NCI-H146 treated with DMSO at 0.1 percent for 48 hours (cell line): ENCODE data around the gene PRKAR1B.
A peak's percentile ranks its signal among the peaks of the same experiment; 100 is the strongest.
"Not testable (repeated sequence)": the region's sequence is repeated elsewhere in the genome, so short reads cannot be mapped to it uniquely, and the experiment has no call there.

Experiments used
- DNase-seq: peaks from one replicate; lab custom pipeline; 2025; ENCODE audit not compliant: unreplicated experiment; lab: John Stamatoyannopoulos, UW

Gene PRKAR1B

GRCh38 chr7:651032-651728, 75.9 kb downstream of the PRKAR1B start:
- no peak for DNase-seq

DNA sequence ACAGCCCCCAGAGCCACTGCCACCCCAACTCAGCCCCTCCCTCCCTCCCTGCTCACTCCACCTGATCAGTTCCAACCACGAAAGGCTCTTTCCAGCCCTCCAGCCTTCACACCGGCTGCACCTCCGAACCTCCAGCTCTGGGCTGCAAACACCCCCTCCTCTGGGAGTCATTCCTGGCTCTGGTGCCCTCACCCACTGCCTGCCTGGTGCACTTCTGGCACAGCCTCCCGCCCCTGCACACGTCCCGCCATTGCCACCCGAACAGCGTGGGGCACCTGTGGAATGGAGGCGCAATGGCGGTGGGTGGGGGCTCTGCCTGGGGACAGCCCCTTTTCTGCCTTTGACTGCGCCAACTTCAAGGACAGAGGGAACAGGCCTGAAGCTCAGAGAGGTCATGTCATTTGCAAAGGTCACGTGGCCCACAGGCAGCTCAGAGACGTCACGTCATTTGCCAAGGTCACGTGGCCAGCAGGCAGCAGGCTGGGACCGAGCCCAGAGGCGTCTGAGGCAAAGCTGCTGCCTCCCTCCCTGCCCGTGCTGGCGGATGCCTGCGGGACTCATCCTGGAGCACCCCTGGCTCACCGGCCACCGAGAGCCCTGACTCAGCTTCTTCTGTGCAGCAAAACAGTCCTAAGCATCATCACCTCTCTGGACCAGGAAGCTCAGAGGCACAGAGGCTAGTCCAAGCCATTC, 76.6 kb downstream of the PRKAR1B start:
- DNase-seq = no peak

DNA sequence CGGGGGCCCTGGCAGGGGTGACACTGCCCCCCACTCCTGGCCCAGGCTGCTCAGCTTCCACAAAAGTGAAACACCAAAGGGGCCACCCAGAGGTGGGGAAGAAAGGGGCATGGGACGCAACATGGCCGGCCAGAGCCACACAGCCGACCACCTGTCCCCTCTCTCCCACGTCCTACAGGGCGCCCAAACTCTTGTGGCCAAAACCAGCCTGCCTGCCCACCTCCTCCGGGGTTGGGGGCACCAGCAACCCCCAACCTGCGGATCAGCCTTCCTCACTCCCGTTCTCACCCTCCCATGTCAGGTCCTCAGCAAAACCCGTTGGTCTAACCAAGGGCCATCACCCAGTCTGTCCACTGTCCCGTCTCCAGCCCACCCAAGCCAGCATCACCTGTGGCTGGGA, 80.1 kb downstream of the PRKAR1B start:
- no peak for DNase-seq

DNA sequence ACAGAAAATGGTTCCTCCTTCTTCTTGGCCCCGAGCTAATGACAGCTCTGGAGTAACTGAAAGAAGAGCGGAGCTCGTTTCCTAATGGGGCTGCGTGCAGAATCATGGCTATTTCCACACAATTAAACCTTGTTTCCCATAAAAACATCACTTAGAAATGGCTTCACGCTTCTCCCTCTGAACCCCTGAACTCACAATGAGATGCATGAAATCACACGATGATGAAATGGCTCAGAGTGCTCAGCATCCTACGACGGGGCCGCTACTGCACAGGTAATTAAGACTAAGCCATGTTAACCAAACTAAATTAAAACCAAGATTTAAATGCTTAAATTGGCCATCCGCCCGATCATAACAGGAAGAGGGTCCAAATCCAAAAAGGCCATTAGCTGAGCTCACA, 80.6 kb downstream of the PRKAR1B start:
- no peak for DNase-seq

DNA sequence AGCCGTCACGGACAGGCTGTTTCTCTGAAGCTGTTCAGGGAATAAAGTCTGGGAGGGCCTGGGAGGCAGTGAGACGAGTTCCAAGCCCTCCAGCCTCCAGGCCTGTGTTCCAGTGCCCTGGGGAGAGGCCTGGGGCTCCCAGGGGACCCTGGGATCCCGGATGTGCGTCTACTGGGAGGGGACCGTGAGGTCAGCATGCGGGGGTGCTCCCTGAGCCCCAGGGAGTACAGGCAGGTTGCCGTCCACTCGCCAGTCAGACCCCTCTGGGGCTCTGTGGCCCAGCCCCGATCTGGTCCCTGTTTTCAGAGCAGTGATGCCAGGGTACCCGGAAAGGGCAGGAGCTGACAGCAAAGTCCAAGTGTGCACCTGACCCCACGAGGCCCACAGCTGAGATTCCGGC, 81.5 kb downstream of the PRKAR1B start:
- DNase-seq = no peak

DNA sequence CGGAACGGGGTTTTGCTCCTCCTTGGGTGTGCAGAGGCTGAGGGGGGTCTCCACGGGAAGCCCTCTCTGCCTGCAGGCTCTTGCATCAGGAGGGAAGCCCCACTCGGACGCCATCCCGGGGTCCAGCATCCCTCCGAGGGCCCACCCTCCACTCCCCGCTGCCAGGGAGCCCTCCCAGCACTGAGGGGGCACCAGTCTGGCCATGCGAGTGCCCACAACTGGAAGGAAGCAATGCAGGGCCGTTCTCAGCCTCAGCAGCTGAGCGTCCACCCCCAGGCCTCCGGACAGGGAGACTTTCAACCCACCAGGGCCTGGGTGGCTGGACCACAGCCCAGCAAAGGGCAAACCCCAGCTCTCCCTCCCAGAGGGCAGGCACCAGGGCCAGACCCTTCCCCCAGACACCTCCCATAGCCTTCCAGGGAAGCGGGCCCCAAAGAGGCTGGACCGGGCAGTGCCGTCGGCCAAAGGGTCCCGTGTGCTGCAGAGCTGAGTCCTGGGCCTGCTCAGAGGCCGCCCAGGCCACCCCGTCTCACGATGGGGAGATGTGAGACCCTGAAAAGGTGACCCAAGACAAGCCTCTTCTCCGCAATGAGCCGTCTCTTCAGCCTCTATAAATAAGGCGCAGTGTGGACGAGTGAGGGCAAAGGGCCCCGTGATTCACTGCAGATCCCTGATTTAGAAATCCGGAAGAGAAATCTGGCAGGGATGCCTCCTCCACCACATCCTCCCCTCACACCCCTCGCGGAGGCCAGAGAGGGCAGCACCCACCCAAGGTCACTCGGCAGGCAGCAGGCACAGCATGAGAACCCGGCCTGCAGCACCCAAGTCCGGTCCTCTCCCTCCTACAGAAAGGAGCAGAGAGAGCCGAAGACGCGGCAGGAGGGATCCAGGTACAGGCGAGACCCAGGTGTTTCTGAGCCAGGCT, 82.4 kb downstream of the PRKAR1B start:
- no peak for DNase-seq

DNA sequence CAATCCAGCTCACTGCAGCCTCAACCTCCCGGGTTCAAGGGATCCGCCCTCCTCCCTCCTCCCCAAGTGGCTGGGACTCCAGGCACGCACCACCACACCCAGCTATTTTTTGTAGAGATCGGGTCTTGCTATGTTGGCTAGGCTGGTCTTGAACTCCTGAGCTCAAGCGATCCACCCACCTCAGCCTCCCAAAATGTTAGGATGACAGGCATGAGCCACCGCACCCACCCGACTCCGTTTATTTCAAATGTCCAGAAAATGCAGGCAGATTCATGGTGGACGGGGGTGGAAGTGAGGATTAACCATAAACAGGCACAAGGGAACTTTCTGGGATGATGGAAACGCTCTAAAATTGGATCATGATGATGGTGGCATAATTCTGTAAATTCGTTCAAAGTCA, 85.1 kb downstream of the PRKAR1B start:
- DNase-seq = no peak

GRCh38 chr7:641269-641671, 85.8 kb downstream of the PRKAR1B start:
- DNase-seq = peak; percentile 77

GRCh38 chr7:638256-639011, 88.6 kb downstream of the PRKAR1B start:
- no peak for DNase-seq

DNA sequence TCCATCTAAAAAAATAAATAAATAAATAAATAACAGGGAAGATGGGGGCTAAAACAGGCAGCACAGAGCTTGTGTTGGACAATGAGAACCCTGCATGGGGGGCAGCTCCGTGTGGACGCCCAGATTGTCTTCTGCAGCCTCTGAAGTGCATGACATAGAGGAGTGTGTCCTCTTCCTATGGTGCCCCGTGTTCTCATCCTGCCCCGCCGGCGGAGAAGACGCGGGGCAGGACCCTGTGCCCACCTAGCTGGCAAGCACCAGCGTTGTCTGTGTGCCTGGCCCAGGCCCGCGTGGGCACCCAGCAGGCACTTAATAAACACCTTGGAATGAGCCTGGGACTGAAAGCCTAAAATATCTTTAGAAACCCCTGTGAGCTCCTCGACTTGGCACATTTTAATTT, 89.3 kb downstream of the PRKAR1B start:
- no peak for DNase-seq

GRCh38 chr7:636396-636795, 90.7 kb downstream of the PRKAR1B start:
- DNase-seq = no peak

- not testable (repeated sequence) for DNase-seq
Measured at GRCh38 chr7:635687-636382, 91.2 kb downstream of the PRKAR1B start.

- DNase-seq = no peak
Measured at GRCh38 chr7:635227-635626, 91.9 kb downstream of the PRKAR1B start.

DNA sequence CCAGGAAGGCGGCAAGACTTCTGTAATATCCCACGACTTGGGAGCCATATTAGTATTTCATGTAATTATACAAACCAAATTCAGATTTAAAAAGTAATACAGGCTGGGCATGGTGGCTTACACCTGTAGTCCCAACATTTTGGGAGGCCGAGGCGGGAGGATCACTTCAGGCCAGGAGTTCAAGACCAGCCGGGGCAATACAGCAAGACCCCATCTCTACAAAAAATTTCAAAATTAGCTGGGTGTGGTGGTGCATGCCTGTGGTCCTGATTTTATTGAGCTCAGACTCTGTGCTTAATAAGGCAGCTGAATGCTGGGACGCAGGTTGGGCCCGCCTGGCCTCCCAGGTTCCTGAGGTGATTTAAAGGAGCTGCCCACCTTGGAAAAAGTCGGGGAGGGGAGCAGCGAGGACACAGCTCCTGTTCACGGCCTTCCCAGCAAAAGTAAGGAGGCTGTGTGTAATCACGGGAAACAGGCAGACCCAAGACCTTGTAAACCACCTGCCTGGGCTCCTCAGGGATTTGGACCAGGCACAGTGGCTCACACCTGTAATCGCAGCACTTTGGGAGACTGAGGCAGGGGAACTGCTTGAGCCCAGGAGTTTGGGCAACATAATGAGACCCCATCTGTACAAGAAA, 93.6 kb downstream of the PRKAR1B start:
- no peak for DNase-seq

DNA sequence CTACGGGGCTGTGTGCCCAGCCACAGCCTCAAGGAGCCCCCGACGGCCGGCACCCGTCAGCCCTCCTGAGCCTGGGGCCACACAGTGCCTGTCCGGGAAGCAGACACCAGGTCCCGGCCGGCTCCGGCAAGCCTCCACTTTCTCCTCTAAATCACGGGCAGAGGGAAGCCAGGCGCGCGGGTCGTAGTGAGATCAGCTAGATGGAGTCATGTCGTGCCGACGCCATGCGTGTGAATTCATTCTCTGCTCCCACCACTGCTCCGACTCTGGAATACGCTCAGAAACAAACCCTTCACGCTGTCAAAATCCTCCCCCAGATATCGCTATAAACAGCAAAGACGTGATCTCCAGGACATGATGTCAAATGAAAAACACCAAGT, 94.3 kb downstream of the PRKAR1B start:
- no peak for DNase-seq

DNA sequence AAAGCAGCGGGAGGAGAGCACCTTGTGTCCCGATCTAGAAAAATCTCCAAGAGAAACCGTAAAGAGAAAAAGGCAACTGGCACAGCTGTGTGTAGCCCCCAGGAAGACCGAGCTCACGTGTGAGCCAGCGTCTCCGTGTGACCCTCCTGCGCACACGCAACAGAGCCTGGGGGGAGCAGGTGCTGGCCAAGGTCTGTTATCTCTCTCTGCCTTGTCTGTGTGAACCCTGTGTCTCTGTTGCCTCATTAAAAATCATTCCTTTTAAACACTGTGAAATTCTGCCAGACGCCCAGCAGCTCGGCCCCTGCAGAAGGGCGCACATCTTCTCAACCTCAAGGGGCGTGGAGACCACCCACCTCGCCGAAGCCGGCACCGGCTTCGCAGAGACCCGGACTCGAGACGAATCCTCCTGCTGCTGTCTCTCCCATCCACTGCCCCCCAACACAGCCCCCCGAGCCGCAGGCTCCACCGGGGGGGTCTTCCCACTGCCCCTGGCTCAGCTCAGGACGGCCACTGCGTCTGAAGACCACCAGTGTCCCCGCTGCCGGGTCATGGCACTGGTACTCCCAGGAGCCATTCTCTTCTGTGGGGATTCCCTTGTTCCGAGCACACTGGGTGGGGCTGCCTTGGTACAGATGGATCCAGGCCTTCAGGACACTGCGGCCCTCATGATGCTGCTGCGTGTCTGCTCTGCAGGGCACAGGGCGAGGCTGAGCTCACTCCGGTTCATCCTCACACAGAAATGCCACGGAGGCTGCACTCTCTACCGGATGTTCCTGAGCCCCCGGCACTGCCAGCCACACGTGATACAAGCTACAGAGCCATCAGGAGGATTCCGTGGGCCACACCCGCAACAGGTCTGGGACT, 94.9 kb downstream of the PRKAR1B start:
- DNase-seq = no peak

GRCh38 chr7:631291-631711, 95.8 kb downstream of the PRKAR1B start:
- DNase-seq = no peak

- no peak for DNase-seq
Measured at GRCh38 chr7:630539-630938, 96.5 kb downstream of the PRKAR1B start.

- DNase-seq = no peak
Measured at GRCh38 chr7:630111-630511, 97.0 kb downstream of the PRKAR1B start.
